Measurements from ENCODE around the gene TRAPPC12.

The TRAPPC12 gene

GRCh38 chr2:3369340-3370181 lies 9.9 kb upstream of the TRAPPC12 start:
- peak; percentile 21 for DNase-seq (ENCODE audit: low spot score)

GRCh38 chr2:3376821-3377220 lies 2.7 kb upstream of the TRAPPC12 start:
- DNase-seq (ENCODE audit: low spot score), result no peak

- peak; percentile 48 for DNase-seq (ENCODE audit: low spot score)
These were observed 2.2 kb upstream of the TRAPPC12 start for GRCh38 chr2:3377279-3377611.

GRCh38 chr2:3377612-3378432 lies 1.7 kb upstream of the TRAPPC12 start, which contains the start of gene EIPR1:
Gene EIPR1 (minus strand): TSS chr2:3377818. CDS start chr2:3377689, 129 bp downstream.
- peak; percentile 96 for DNase-seq (ENCODE audit: low spot score)

- DNase-seq (ENCODE audit: low spot score), result no peak
These were observed 201 bp upstream of the TRAPPC12 start for GRCh38 chr2:3379339-3379646.

- no peak for DNase-seq (ENCODE audit: low spot score)
These were observed 7.0 kb downstream of the TRAPPC12 start for GRCh38 chr2:3386448-3386958.

- DNase-seq (ENCODE audit: low spot score), result no peak
These were observed 7.5 kb downstream of the TRAPPC12 start for GRCh38 chr2:3387011-3387410.

GRCh38 chr2:3387644-3388411 lies 8.3 kb downstream of the TRAPPC12 start:
- no peak for DNase-seq (ENCODE audit: low spot score)

GRCh38 chr2:3388412-3388738 lies 8.9 kb downstream of the TRAPPC12 start:
- DNase-seq (ENCODE audit: low spot score), result no peak

GRCh38 chr2:3389193-3389592 lies 9.7 kb downstream of the TRAPPC12 start:
- no peak for DNase-seq (ENCODE audit: low spot score)

- no peak for DNase-seq (ENCODE audit: low spot score)
These were observed 10.5 kb downstream of the TRAPPC12 start for GRCh38 chr2:3390041-3390440.

- no peak for DNase-seq (ENCODE audit: low spot score)
These were observed 12.7 kb downstream of the TRAPPC12 start for GRCh38 chr2:3392216-3392615.

GRCh38 chr2:3396920-3397559 lies 17.5 kb downstream of the TRAPPC12 start:
- no peak for DNase-seq (ENCODE audit: low spot score)

- DNase-seq (ENCODE audit: low spot score), result no peak
These were observed 19.4 kb downstream of the TRAPPC12 start for GRCh38 chr2:3398857-3399256.

- no peak for DNase-seq (ENCODE audit: low spot score)
These were observed 19.9 kb downstream of the TRAPPC12 start for GRCh38 chr2:3399381-3399780.

GRCh38 chr2:3399829-3400228 lies 20.3 kb downstream of the TRAPPC12 start:
- DNase-seq (ENCODE audit: low spot score), result no peak

GRCh38 chr2:3403587-3404334 lies 24.3 kb downstream of the TRAPPC12 start:
- DNase-seq (ENCODE audit: low spot score), result no peak

GRCh38 chr2:3404349-3404894 lies 24.9 kb downstream of the TRAPPC12 start:
- DNase-seq (ENCODE audit: low spot score), result no peak

GRCh38 chr2:3405307-3405706 lies 25.8 kb downstream of the TRAPPC12 start:
- no peak for DNase-seq (ENCODE audit: low spot score)

GRCh38 chr2:3405876-3406275 lies 26.4 kb downstream of the TRAPPC12 start:
- DNase-seq (ENCODE audit: low spot score), result no peak

- DNase-seq (ENCODE audit: low spot score), result no peak
These were observed 27.0 kb downstream of the TRAPPC12 start for GRCh38 chr2:3406501-3406900.
